HepG2 (cell line): ENCODE data around the gene MEX3A. TPM values are rescaled to one million over a fixed set of nuclear protein-coding genes. Genes with fewer than 3 reads are reported as not detected.

ENCODE experiments used
- CBX2 ChIP-seq, 2 experiments: fragments of 200-600 bp in 1 of 2; sonication (generic); formaldehyde crosslinking in 1 of 2; IDR thresholded peaks; 2 replicates each; pipeline versions ENCODE4 v1.7.0 to v1.8.1; 2018 to 2022; ENCODE audit warnings: low read depth in 2 of 2, low read length in 1 of 2, mild to moderate bottlenecking in 1 of 2, missing genetic modification reagents in 1 of 2
- EED ChIP-seq: sonication (generic); formaldehyde crosslinking; IDR thresholded peaks from 2 replicates; pipeline ENCODE4 v1.5.0; 2020; ENCODE audit warnings: mild to moderate bottlenecking, missing genetic modification reagents
- ETV6 ChIP-seq: sonication (generic); formaldehyde crosslinking; conservative IDR thresholded peaks from 2 replicates; pipeline ENCODE4 v1.4.0; 2020; ENCODE audit warnings: missing genetic modification reagents
- HINFP ChIP-seq: sonication (generic); formaldehyde crosslinking; IDR thresholded peaks from 2 replicates; pipeline ENCODE4 v1.4.0; 2020; ENCODE audit warnings: low read depth, mild to moderate bottlenecking, missing genetic modification reagents
- MTF1 ChIP-seq: sonication (generic); formaldehyde crosslinking; IDR thresholded peaks from 2 replicates; pipeline ENCODE4 v1.5.0; 2020; ENCODE audit warnings: missing genetic modification reagents
- PHF21A ChIP-seq: sonication (generic); formaldehyde crosslinking; IDR thresholded peaks from 2 replicates; pipeline ENCODE4 v1.5.0; 2020; ENCODE audit warnings: mild to moderate bottlenecking, missing genetic modification reagents
- POGZ ChIP-seq: sonication (generic); formaldehyde crosslinking; IDR thresholded peaks from 2 replicates; pipeline ENCODE4 v1.4.0; 2020; ENCODE audit warnings: mild to moderate bottlenecking, missing genetic modification reagents
- PRDM4 ChIP-seq: sonication (generic); formaldehyde crosslinking; IDR thresholded peaks from 2 replicates; pipeline ENCODE4 v1.9.0; 2021; ENCODE audit warnings: missing genetic modification reagents, borderline replicate concordance
- RBFOX2 ChIP-seq: fragments of 200-400 bp; formaldehyde crosslinking; IDR thresholded peaks from 2 replicates; pipeline ENCODE4 v1.6.1; 2017; ENCODE audit warnings: low read depth, mild to moderate bottlenecking, low read length
- SYNCRIP ChIP-seq: fragments of 200-400 bp; formaldehyde crosslinking; IDR thresholded peaks from 2 replicates; pipeline ENCODE4 v1.6.1; 2018; ENCODE audit warnings: mild to moderate bottlenecking, low read depth, low read length; ENCODE audit not compliant: insufficient read depth
- THYN1 ChIP-seq: sonication (generic); formaldehyde crosslinking; IDR thresholded peaks from 2 replicates; pipeline ENCODE4 v1.8.1; 2023; ENCODE audit warnings: low read depth, mild to moderate bottlenecking, moderate library complexity, missing genetic modification reagents, borderline replicate concordance
- TOPORS ChIP-seq: sonication (generic); formaldehyde crosslinking; IDR thresholded peaks from 2 replicates; pipeline ENCODE4 v1.8.0; 2023; ENCODE audit warnings: mild to moderate bottlenecking, missing genetic modification reagents
- ZFP36 ChIP-seq: fragments of 150-350 bp; IDR thresholded peaks from 2 replicates; pipeline ENCODE4 v1.6.1; 2018; ENCODE audit warnings: borderline replicate concordance, low read length, low read depth; ENCODE audit not compliant: partially characterized antibody
- ZHX2 ChIP-seq, 2 experiments: sonication (generic) in 1 of 2; formaldehyde crosslinking in 1 of 2; IDR thresholded peaks; 2 replicates each; pipeline versions ENCODE4 v1.6.1 to v1.9.0; 2014 to 2022; ENCODE audit warnings: antibody characterized with exemption in 1 of 2, borderline replicate concordance in 1 of 2, inconsistent platforms in 1 of 2, low read depth in 1 of 2, missing genetic modification reagents in 1 of 2
- ZNF792 ChIP-seq: IDR thresholded peaks from 2 replicates; pipeline ENCODE4 v1.6.1; 2016
- ZNF83 ChIP-seq: sonication (generic); formaldehyde crosslinking; IDR thresholded peaks from 2 replicates; pipeline ENCODE4 v1.4.0; 2020; ENCODE audit warnings: missing genetic modification reagents, mild to moderate bottlenecking, borderline replicate concordance
- polyA plus RNA-seq, 8 experiments: library from polyadenylated mRNA; depleted of rRNA in 3 of 8; stranded (reverse) in 7 of 8; unstranded in 1 of 8; fragments of >200 nt; fragmentation: Illumina TruSeq in 4 of 8; extraction: Trizol in 4 of 8; gene quantifications; 2 replicates each; pipeline versions ENCODE4 v1.2.1 to v1.2.3, GENCODE V29; 2011 to 2016; ENCODE audit warnings: low read depth in 4 of 8, missing spikeins in 1 of 8, mixed read lengths in 1 of 8; ENCODE audit not compliant: insufficient read depth in 1 of 8
- total RNA-seq, 5 experiments: library from RNA; depleted of rRNA; stranded (reverse); fragments of >200 nt; fragmentation: Illumina TruSeq; extraction: Trizol; gene quantifications; 2 replicates each; pipeline ENCODE4 v1.2.3, GENCODE V29; 2016; ENCODE audit warnings: low read depth in 1 of 5

MEX3A gene
- total and polyA plus RNA-seq, 2 of the 13 experiments (the other 11 are each of a cell fraction or from before 2014, with no cell fraction given), result 7.6 to 9.1 TPM

- TF ChIP-seq ZHX2 (IDR thresholded peaks at IDR 0.05; ENCODE audit: low read depth) (no peak), ZHX2 (CRISPR knock-in tag; IDR thresholded peaks at IDR 0.05; ENCODE audit: borderline replicate concordance) (no peak), PHF21A (CRISPR knock-in tag) (no peak; the same call in 1 of the 2 replicates), MTF1 (CRISPR knock-in tag) (no peak), POGZ (CRISPR knock-in tag) (peak; percentile 23; the same call in 1 of the 2 replicates), SYNCRIP (no peak), ZFP36 (no peak), THYN1 (no peak), EED (CRISPR knock-in tag) (no peak), RBFOX2 (peak; percentile 57; the same call in 1 of the 2 replicates), TOPORS (CRISPR knock-in tag) (no peak), HINFP (CRISPR knock-in tag) (no peak), CBX2 (IDR thresholded peaks at IDR 0.05; ENCODE audit: low read depth, low read length) (no peak), CBX2 (CRISPR knock-in tag; IDR thresholded peaks at IDR 0.05; ENCODE audit: low read depth) (no peak), ZNF83 (peak; percentile 71; the same call in 1 of the 2 replicates), ETV6 (CRISPR knock-in tag) (no peak), ZNF792 (no peak), PRDM4 (CRISPR knock-in tag) (no peak)
These were observed 29.1 kb downstream of the MEX3A start (continued) for GRCh38 chr1:156052862-156053767.
